CD4-positive, alpha-beta T cell treated with Interleukin-12 subunit alpha and Interleukin-12 subunit beta, for 1 hour (primary cell): ENCODE data around the gene EIF4G2.

ENCODE experiments used
- DNase-seq: peaks from one replicate; pipeline ENCODE4 v3.0.0-alpha.2; 2020

EIF4G2 gene

GRCh38 chr11:10770626-10771254, 38.0 kb downstream of the EIF4G2 start:
- DNase-seq = peak; percentile 37

- DNase-seq = no peak
Observed at GRCh38 chr11:10764412-10764811, 44.3 kb downstream of the EIF4G2 start.

GRCh38 chr11:10763766-10764165, 45.0 kb downstream of the EIF4G2 start:
- no peak for DNase-seq

DNA sequence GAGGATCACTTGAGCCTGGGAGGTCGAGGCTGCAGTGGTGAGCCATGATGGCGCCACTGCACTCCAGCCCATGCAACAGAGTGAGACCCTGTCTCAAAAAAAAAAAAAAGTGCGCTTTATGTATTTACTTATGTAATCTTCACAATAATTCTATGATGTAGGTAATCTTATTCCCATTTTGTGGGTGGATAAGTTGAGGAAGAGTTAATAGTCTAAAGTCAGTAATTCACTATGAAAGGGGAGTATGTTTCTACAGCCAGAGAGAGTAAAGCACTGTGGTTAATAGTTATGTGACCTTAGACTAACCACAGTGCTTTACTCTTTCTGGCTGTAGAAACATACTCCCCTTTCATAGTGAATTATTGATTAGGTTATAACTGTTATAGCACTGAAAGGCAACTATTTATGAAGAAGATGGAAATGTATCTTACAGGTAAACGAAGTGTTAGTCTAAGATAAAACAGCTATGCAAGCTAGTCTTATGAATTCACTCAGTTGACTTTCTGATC, 45.8 kb downstream of the EIF4G2 start:
- DNase-seq = no peak

GRCh38 chr11:10762185-10762584, 46.5 kb downstream of the EIF4G2 start:
- DNase-seq = no peak

DNA sequence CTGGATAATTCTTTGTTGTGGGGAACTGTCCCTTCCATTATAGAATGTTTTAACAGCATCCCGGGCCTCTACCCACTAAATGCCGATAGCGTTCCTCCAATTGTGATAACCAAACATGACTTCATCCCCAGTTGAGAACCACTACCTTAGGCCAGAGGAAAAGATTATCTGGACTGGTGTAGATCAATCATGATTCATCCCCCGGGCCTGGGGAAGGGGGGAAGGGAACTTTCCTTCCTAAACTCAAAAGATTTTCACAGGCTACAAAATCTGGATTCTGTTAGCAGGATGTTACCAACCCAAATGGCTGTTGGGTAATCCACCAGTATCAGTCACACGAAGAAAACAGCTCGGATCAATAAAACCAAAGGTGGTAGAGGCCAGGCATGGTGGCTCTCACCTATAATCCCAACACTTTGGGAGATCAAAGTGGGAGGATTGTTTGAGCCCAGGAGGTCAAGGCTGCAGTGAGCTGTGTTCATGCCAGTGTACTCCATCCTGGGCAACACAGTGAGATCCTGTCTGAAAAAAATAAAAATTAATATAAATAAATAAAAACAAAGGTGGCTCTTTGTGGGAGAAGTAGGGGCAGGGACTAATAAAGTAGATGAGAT, 47.5 kb downstream of the EIF4G2 start:
- no peak for DNase-seq

DNA sequence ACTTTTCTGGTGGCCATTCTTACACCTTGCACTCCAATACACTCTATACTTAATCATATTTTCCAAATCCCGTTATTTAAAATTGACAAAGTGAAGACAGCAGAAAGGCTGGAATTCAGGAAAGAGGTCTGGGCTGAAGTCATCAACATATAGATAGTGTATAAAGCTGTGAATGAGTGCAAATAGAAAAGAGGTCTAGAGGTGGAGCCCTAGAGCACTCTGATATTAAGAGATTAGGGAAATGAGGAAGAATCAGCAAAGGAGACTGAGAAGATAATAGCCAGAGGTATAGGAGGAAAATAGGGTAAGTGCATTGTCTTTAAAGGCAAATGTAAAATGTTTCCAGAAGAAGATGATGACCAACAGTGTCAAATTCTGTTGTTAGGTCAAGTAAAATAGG, 49.8 kb downstream of the EIF4G2 start:
- no peak for DNase-seq

DNA sequence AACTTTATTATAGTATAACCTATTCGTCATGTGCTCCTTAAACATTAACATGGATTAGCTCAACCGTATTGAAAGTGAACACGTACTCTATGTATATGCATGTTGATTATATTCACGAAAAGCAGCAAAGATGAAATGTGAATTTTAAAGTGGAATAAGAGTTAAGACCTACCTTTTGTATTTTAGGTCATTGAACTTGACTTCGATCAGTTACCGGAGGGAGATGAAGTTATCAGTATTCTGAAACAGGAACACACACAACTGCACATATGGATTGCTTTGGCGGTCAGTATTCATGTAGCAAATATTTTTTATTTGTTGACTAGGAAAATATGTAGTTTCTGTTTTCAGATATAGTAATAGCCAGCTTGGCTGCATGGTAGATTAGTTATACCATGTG, 56.2 kb downstream of the EIF4G2 start:
- no peak for DNase-seq

DNA sequence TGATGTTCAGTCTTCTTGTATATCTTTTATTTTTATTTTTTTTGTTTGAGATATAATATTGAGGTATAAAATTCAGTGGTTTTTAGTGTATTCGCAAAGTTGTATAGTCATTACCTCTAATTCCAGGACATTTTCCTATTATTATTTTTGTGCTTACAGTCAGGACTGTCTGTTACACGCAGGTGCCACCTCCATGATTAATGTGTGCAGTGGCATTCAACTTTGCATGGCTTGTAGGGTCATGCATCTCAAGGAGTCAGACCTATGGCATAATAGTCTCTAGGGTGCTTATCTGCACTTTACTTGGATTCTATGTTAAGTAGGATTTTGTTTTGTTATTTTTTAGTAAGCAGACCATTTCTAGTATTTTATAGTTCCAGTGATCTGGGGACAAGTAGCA, 56.7 kb downstream of the EIF4G2 start:
- no peak for DNase-seq

GRCh38 chr11:10751581-10751940, 57.2 kb downstream of the EIF4G2 start:
- no peak for DNase-seq

- peak; percentile 90 for DNase-seq
Observed at GRCh38 chr11:10750838-10751580, 57.7 kb downstream of the EIF4G2 start, which contains the start of gene CTR9. Gene CTR9 (plus strand): TSS chr11:10751246. CDS start chr11:10751413, 167 bp downstream.

DNA sequence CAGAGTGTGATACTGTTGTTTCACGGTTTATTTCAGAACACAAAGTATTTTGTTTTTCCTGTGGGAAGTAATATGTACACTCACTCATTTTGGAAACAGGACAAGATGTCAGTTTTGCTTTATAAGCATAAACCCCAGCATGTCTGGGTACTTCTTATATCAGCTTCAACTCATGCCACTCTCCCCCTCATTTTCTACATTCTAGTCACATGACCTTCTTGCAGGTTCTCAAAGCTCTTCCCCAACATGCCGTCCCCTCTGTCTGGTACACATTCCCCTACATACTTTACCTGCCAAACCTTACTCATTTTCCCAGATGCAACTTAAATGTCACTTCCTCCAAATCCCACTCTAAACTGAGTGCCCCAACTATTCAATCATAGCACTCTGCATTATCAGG, 59.2 kb downstream of the EIF4G2 start:
- no peak for DNase-seq

DNA sequence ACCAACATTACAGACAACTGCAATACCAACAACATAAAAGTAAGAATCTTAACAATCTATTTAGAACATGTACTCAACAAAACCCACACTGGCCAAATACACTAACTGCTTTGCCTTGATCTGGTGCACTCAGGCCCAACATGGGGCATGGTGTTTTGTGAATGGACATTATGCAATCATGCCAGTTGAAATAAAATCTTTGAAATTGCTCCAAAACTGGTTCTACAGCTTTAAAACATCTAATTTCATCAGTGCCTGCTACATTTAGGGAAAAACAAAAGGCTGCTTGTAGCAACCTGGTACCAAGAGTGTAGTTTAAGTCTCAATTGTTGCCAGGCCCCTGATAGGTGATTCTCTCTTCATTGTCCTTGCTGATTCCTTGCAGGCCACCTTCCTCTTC, 61.0 kb downstream of the EIF4G2 start:
- no peak for DNase-seq
